ENCODE measurements around the gene PARD3.
"Not testable (repeated sequence)": the region's sequence is repeated elsewhere in the genome, so short reads cannot be mapped to it uniquely, and the experiment has no call there.

The PARD3 gene

DNA sequence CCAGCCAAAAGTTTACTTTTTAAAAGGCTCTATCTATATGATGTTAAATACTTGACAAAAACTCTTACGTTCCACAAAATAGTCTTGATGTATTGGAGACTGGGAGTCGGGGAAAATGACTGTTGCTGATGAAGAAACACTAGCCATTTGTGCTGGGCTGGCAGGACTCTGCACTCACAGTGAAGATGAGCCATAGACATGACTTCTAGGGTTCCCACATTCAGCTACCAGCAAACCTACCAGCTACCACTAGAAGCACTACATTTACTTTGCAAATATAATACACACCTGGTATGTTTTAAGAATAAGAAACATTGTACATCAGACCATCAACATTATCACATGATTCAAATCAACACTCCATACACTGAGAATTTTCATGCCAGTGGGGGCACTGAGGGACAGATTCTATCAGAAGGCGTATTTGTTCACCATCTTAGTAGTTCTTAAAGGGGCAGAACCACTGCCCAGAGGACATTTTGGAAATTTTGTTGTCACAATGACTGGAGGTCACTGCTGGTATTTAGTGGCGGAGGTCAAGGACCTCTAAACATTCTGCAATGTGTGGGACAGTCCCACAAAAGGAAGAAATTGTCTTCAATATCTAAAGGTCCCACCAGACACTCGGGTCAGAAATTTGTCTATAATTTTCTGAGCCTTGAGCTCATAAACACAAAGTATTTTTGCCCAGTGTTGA lies 52.3 kb downstream of the PARD3 start:
- DNase-seq: no peak

DNA sequence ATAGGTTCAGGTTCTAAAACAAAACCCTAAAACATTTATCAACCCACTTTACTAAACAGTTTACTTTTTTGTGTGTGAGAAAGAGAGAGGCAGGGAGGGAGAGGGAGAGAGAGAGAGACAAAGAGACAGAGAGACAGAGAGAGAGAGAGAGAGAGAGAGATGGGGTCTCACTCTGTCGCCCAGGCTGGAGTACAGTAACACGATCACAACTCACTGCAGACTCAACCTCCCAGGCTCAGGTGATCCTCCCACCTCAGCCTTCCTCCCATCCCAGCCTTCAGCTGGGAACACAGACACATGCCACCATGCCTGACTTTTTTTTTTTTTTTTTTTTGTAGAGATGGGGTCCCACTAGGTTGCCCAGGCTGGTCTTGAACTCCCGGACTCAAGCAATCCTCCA lies 52.9 kb downstream of the PARD3 start:
- no peak for DNase-seq

DNA sequence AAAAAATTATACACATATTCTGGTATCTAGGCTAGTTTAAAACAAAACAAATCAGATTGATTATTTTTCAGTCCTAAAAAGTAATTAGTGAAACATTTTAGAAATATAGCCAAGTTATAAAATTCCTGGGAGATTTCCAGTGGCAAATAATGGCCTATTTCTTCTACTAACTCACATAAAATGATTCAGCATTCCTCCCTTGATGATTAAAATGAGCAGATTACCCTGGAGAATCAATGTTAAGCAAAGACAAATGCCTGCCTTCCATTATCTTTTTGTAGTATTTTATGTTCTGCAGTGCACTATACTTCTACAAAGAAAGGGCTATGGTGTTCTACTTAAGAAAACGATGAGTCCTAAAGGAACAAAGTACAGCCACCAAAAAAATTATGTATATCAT lies 53.6 kb downstream of the PARD3 start:
- no peak for DNase-seq

DNA sequence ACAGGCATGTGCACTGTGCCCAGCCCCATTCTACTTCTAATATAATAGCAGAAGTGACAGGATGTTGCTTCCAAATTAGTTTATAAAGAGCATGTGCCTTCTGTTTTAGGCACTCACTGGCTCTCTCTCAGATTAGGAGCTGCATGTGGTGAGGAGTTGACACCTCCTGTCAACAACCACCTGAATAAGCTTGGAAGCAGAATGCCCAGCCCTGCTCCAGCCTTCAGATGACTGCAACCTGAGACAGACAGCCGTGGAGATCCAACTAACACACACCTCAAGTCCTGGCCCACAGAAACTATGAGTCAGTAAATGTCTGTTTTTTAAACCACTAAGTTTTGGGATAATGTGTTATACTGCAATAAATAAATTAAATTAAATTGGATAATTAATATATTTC lies 54.5 kb downstream of the PARD3 start:
- no peak for DNase-seq

DNA sequence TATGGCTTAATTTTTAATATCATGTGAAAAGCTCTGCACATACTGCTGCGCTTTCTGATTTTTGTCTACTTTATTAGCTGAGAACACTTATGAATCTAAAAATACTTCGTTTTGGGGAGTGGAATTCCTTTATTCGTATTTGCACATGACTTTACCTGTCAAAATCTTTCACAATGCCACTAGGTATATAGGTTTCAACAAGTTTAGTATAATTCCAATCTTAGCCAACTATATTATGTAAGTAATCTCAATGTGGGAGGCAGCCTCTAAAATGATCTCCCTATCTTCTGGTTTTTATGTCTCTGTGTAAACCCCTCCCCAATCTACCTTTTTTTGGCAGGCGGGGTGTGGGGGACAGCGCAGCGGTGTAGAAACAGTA lies 55.3 kb downstream of the PARD3 start:
- DNase-seq: no peak

DNA sequence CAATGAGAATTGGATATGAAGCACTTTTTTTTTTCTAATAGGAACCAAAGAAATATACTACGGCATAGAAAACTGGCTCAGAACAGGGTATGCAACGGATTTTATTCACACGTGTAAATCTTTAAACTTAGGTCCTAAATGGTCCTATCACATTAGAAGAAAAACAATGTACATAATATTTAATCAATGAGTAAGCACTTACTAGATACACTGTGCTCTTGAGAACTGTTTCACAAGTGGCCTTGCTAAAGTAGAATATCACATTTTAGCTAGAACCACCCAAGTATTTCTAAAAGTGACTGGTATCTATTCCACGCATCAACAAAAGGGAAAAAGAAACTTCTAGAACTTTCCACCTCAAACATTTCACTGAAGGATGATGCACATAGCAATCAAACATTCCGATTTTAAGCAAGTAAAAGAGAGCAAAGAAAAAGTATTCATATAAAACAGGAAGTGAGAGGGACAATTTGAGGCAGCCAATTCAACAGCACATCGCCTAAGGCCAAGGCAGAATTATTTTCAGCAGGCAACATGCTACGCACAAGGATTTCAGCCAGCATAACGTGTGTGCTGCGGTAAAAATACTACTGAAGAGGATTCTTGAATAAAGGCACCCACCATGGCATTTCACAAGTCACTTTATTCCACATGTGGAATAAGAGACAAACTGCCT lies 55.8 kb downstream of the PARD3 start:
- DNase-seq: no peak

DNA sequence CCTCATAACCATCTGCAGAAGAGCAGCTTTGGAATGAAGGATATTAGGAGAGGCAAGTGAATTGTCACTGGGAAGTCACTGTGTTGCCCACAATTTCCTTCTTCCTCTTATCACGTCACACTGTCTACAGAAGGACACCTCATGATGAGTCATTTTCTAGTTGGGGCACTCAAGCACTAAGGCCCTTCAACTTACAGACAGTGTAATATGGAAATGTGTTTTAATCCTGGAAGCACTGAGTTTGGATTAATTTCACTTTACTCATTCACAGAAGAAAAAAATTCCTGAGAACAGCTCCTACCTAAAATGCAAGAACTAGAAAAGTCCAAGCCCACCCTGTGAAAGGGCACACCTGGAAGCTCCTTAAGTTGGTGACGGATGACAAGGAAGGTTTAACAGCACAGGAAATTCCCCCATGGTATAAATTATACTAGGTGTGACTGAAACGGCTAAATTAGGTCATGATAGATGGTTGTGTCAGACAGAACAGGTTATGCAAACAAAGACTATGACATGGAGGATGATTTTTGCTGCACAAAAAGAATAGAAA lies 56.6 kb downstream of the PARD3 start:
- DNase-seq: no peak

DNA sequence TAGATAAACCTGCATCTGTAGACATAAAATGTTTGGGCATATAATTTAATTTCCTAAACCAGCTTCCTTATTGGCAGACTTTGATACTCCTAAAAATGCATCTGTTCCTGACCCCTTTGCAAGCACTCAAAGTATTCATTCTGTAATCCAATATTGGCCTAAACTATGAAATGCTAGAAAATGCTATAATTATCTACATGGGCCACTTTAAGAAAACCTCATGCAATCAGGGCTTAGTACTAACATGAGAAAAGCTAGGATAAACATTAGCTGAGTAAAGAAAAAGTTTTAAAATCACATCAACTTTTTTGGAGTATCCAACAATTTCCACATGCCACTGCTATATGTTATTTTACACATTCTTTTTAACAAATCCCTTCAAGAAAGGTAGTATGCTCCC lies 57.2 kb downstream of the PARD3 start:
- no peak for DNase-seq

DNA sequence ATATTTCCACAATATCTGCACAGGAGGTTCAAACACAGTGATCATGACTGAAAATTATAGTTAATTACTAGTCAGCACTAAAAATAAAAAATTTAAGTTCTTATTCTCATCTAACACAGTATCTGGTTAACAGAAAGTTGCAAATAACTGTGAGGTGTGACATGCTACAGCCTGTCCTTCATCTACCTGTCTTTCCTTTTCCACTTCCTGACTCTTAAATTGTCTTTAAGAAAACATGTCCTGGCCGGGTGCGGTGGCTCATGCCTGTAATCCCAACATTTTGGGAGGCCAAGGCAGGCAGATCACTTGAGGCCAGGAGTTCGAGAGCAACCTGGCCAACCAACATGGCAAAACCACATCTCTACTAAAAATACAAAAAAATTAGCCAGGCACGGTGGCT lies 57.9 kb downstream of the PARD3 start:
- not testable (repeated sequence) for DNase-seq

DNA sequence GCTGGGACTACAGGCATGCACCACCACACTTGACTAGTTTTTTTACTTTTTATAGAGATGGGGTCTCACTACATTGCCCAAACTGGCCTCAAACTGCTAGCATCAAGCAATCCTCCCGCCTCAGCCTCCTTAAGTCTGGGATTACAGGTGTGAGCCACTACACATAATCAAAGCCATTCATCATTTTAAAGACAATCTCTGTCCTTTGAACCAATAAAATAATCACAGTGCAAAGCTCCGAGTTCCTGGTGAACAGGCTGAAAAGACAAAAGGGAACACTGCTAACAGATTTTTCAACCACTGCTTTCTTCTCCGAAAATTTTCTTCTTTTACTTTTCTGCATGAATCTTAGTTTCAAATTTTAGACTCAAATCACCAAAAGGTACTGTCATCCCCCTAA lies 58.5 kb downstream of the PARD3 start:
- no peak for DNase-seq

DNA sequence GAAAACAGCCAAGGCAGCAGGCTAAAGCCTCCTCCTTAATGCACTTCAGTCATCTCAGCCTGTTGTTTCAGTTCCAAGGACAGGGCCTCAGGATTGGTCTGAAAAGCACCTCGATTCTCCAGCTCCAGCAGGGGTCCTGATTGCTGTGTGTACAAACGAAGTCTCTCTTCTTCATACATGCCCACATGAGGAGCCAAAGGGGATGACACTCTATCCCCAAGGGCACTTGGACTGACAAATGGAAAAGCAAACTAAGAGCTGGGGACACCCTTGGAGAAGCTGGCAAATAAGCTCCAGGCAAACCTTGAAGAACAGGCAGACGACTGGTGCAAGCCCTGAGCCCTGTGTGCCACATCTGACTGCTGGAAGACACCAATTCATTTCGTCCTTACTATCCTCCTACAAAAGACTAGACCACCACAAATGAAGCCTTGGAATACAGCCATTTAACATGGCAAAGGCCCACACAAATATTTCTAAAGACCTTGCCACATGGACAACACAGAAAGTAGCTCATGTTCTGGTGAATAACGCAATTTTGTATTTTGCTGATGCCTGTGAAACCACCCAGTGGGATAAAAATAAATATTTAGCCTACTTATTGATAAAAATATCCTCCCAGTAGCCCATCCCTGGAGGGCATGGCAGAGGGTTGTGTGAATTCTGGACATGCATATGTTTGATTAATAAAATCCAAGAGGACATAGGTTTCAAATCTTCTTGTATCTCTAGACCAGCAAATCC lies 61.9 kb downstream of the PARD3 start:
- DNase-seq: no peak

DNA sequence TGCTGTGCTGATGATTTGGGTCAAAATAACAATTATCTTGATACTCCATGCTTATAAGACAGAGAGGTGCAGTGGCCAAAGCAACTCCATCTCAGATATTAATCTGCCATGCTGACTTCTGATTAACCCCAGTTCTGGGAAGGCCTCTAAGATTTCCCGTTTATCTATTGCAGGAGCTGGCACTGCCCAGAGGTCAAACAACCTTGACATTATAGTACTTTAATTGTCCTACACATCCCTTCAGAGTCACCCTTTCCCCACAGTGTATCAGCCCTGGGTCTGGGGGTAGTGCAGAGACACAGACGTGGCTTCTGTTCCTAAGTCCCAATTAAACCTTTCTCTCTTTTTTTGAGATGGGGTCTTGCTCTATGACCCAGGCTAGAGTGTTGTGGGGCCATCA lies 63.8 kb downstream of the PARD3 start:
- no peak for DNase-seq

DNA sequence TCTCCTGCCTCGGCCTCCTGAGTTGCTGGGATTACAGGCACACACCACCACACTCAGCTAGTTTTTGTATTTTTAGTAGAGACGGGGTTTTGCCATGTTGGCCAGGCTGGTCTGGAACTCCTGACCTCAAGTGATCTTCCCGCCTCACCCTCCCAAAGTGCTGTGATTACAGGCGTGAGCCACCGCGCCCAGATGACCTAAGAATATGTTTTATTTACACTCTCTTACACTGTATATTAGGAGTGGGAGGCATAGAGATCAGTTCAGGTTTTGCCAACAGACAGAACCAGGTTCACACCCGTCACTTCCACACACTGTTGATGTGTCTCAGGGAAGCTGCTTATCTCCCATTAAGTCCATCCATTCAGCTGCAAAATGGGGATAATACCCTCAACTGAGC lies 64.3 kb downstream of the PARD3 start:
- DNase-seq: not testable (repeated sequence)

DNA sequence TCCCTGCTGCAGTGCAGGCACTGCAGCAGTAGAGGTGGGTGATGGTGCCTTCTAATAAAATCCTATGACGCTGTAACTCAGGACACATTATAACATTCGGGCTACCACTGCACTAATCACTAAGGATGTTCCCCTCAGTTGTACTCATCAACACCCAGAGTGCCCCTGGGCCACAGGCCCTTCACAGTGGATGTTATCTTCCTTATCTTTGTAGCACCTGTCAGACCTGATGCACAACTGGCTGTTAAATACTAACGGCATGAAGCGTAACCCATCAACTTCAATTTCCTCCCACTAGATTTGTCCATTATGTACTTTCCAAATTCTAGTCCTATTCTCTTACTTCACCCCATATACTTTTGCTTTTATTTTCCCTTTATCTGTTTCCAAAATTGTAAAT lies 66.3 kb downstream of the PARD3 start:
- no peak for DNase-seq

DNA sequence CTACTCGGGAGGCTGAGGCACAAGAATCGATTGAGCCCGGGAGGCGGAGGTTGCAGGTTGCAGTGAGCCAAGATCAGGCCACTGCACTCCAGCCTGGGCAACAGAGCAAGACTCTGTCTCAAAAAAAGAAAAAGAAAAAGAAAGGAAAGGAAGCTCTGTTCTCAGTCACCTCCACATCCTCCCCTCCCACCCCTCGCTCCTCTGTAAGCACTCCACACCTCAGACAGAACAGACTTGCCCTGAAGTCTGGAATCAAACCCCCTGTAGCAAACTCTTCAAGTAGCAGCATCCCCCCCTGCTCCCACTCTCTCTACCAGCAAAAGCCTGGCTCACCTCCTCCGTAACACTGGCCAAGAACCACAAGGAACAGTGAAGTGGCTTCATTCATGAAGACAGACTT lies 66.7 kb downstream of the PARD3 start:
- no peak for DNase-seq

DNA sequence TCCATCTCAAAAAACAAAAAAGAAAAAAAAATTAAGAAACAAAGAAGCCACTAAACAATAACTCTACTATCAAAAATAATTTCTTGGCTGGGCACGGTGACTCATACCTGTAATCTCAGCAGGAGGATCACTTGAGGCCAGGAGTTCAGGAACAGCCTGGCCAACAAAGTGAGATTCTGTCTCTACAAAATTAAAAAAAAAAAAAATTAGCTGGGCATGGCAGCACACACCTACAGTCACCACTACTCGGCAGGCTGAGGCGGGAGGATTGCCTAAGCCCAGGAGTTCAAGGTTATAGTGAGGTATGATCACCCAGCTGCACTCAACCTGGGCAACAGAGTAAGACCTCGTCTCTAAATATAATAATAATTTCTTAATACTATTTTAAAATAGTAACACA lies 69.0 kb downstream of the PARD3 start:
- no peak for DNase-seq

DNA sequence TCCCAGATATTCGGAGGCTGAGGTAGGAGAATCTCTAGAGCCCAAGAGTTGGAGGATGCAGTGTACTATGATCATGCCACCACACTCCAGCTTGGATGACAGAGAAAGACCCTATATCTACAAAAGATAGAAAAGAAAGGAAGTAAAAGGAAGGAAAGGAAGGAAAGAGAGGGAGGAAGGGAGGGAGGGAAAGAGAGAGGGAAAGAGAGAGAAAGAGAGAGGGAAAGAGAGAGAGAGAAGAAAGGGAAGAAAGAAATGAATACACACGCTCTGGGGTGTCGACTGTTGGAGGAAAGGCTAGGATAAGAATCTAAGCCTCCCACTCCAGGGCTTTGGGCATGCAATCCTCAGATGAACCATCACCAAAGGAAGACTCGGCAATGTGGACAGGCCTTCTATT lies 69.9 kb downstream of the PARD3 start:
- DNase-seq: no peak

DNA sequence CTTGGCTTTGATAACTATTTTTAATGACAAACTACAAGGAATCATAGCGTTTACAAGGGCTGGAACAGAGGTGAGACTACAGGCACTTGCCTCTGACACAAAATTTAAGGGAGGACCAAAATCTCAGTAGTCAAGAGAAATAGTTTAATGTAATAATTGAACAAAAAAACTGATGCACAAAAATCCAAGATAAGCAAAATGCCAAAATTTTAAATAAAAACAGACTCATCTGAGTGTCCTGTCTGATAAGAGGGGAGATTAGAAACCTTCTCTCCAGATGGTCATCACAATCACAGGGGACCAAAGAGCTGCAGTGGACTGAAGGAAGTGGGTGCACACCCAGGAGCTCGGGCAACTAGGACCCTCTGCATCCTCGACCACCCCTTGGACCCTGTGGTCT lies 70.5 kb downstream of the PARD3 start:
- DNase-seq: no peak

DNA sequence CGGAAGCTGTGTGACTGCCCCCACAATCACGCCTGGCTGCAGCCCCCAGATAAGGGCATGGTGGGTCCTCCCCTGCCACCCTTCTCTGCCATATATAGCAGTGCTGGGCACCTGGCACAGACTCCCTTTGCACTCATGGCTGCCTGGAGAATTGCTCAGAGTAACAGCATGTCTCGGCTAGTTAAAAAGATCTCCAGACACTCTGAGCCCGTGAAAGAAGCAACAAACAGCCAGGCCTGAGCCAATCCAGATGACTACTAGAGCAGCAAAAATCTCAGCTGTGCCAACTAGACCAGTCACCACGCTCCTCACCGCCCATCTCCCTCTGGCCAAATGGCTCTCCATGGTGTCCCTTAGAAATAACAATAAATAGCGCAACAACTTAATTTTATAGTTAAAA lies 71.3 kb downstream of the PARD3 start:
- no peak for DNase-seq

DNA sequence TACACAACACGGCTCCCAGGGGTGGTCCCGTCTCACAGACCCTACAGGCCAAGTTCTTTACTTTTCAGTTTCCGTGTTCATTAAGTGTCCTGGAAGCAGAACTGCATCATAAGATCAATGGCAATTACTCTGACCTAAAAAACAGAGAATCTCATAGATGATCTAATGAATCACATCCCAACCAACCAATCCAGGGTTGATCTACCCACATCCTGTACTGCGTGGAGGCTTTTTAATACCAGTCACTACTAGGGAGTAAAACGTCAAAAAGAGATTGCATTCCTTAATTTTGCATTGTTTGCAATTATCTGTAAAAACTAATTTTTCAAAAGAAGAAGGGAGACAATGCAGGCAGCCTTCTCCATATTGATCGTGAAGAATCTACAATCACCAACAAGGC lies 72.6 kb downstream of the PARD3 start:
- DNase-seq: no peak

DNA sequence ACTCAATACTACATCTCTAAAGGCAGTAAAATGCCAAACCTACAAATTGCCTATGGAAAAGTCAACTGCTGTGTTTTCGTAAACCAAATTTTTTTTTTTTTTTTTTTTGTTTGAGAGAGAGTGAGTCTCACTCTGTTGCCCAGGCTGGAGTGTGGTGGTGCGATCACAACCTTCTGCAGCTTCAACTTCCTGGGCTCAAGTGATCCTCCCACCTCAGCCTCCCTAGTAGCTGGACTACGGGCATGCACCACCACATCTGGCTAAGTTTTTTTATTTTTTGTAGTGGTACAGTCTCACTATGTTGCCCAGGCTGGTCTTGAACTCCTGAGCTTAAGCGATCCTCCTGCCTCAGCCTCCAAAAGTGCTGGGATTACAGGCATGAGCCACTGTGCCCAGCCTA lies 74.0 kb downstream of the PARD3 start:
- DNase-seq: not testable (repeated sequence)

DNA sequence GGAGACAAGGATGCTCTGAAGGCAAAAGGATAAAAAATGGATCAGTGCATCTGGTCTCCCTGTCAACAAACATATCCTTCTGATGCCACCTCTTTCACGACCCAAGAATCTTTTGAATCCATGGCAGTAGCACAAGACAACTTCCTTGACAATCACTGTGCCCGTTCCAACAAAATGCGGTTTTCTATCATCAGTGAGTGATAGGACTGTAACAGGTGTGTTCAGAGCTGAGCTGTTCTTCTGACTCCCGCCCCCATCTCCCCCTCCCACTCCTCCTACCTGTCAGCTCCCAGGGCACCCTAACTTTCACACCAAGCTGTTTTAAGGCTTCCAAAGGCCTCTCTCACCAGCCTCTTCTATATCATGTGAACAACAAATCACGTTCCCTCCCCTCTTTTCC lies 74.8 kb downstream of the PARD3 start:
- no peak for DNase-seq

DNA sequence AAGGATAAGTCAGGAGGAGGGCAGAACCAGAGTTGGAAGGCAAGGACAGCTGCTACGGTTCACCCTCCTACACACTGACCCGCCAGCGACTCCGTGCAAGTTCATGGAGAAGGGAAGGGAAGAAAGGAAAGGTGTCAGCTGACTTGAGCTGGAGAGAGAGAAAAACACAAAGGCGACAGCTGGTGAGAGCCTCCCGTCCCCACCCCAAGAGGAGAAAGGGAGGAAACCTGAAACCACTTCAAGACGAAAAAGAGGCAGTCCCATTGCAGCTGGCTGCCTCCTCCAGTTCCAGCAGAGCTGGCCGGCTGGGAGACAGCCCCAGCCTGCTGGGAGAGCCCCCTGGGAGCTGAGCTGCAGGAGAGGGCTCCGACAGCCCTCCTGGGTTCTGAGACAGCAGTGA lies 75.2 kb downstream of the PARD3 start:
- DNase-seq: peak; percentile 42

DNA sequence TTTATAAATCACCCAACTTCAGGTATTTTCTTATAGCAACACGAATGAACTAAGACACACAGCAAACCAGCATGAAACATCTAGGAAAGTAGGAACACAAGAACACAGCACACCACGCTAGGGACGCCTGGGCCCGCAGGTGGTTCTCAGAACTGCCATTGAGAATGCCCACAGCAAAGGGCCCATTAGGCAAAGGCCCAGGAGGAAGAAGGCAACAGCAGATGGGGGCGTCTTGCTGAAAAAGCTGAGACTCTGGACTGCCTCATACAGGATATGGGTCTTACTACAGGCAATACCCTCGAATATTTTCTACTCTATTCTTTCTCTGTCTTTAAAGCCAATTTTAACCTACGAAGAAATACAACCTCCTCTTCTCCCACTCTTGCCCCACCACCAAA lies 77.3 kb downstream of the PARD3 start:
- no peak for DNase-seq
